ENCODE data around the gene MTMR12.

DNA sequence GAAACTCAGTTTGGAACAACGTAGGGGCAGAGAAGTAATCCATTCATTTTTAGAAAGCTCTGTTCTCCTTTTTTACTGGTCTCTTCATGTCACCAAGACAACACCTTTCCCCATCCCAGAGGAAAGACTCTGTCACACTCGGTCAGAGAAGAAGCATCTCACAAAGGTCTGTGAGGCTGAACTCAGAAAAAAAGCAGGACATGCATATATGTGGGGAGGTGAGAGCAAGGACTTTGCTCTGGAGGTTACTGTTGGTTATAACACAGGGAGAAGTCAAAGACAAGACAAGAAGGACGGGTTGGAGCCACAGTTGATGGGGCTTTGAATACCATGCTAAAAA is 19.2 kb upstream of the MTMR12 start:
- TF ChIP-seq EZH2 (IDR thresholded peaks at IDR 0.05; ENCODE audit: insufficient read depth, poor library complexity, severe bottlenecking), result no peak
- TF ChIP-seq EZH2phosphoT487 (IDR thresholded peaks at IDR 0.05; ENCODE audit: insufficient read depth, low read depth), result no peak

Data from GM23248 (cell line).